Activated CD4-positive, alpha-beta T cell treated with anti-CD3 and anti-CD28 coated beads for 36 hours (primary cell): ENCODE measurements around the gene SLC24A3. TPM values are rescaled to one million over a fixed set of nuclear protein-coding genes. Genes with fewer than 3 reads are reported as not detected.

ENCODE experiments used
- ATAC-seq: fragments of 200-7000 bp; cut with Tn5 transposase; one replicate; pipeline ENCODE4 v1.10.0; 2021; ENCODE audit warnings: mild to moderate bottlenecking, moderate library complexity
- CTCF ChIA-PET: fragments of 350-600 bp; sonication (Branson Sonifier 250); formaldehyde crosslinking; loops from one replicate; lab custom pipeline; 2021; ENCODE audit warnings: antibody characterized with exemption; lab: Charles Lee
- POLR2A ChIA-PET: fragments of 350-600 bp; sonication (Branson Sonifier 250); formaldehyde crosslinking; loops from one replicate; lab custom pipeline; 2021; ENCODE audit warnings: antibody characterized with exemption, inconsistent platforms; lab: Charles Lee
- DNase-seq: peaks from one replicate; pipeline ENCODE4 v3.0.0-alpha.2; 2020
- H3K27ac Mint-ChIP-seq: one replicate; pipeline ENCODE4 v1.8.0; 2021; ENCODE audit warnings: mixed read lengths
- H3K27me3 Mint-ChIP-seq: one replicate; pipeline ENCODE4 v1.8.0; 2021; ENCODE audit warnings: mixed read lengths
- H3K36me3 Mint-ChIP-seq: one replicate; pipeline ENCODE4 v1.8.0; 2021; ENCODE audit warnings: low read depth, mixed read lengths
- H3K4me1 Mint-ChIP-seq: one replicate; pipeline ENCODE4 v1.8.0; 2021; ENCODE audit warnings: mixed read lengths
- H3K4me3 Mint-ChIP-seq: one replicate; pipeline ENCODE4 v1.8.0; 2021; ENCODE audit warnings: mild to moderate bottlenecking, moderate library complexity, mixed read lengths
- H3K9me3 Mint-ChIP-seq: one replicate; pipeline ENCODE4 v1.8.0; 2021; ENCODE audit warnings: low read depth, mixed read lengths
- intact Hi-C, 2 experiments: fragments of 100-400 bp; cut with DNase I in 1 of 2; cut with micrococcal nuclease in 1 of 2; formaldehyde crosslinking; loops; one replicate each; pipeline versions ENCODE4 v1.14.2 to v1.15.1; 2022 to 2024; cut with DNase I, micrococcal nuclease
- total RNA-seq, 2 experiments: library from RNA; stranded (reverse); gene quantifications; one replicate each; pipeline ENCODE4 v1.2.3, GENCODE V29; 2021

Gene SLC24A3
- total RNA-seq, 2 experiments from 2014 or later: not detected

DNA sequence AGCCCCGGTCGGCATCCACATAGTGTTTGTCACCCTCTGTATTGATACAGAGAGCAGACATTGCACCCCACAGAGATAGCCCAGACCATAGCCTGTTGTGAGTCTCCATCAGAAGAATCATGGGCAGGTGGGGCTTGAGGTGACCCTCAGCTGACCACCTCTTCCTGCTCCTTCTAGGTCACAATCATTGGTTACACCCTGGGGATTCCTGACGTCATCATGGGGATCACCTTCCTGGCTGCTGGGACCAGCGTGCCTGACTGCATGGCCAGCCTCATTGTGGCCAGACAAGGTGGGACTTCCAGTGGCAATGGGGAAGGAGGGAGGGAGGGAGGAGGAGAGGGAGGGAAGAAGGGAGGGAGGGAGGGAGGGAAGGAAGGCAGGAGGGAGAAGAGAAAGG is 484.2 kb downstream of the SLC24A3 start:
- Mint-ChIP-seq H3K27me3 (peaks cover 16% of the 10 kb centered on the region), H3K9me3 (no peaks in the 10 kb centered on the region), H3K36me3 (no peaks in the 10 kb centered on the region), H3K4me3 (no peak overlapping the region), H3K27ac (no peak overlapping the region), H3K4me1 (peaks cover 3% of the 10 kb centered on the region)
- ChIA-PET CTCF (no interaction called here), POLR2A (no interaction called here)
- ATAC-seq (no peak), DNase-seq (no peak)
- intact Hi-C loops: no loop called here

DNA sequence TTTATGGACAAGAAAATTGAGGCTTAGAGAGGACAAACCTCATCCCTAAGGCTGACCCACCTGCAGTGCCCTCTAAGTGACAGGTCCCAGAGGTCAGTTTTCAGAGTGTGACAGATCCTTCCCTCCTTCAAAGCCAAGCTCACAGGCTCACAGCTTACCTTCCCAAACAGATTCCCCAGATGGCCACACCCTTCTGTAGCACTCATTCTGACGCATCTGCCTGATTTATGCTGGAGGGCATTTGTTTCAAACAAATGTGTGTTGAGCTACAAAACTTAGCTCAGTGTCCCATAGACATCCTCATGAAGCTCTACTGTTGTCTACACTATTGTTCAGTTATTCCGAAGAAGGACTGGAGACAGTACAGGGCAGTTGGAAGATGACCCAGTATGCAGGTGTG is 485.0 kb downstream of the SLC24A3 start:
- DNase-seq: no peak

GRCh38 chr20:19699180-19699971 is 486.9 kb downstream of the SLC24A3 start:
- Mint-ChIP-seq H3K4me3 (no peak overlapping the region), H3K36me3 (no peaks in the 10 kb centered on the region), H3K27me3 (peaks cover 15% of the 10 kb centered on the region), H3K4me1 (no peaks in the 10 kb centered on the region), H3K9me3 (peaks cover 2% of the 10 kb centered on the region), H3K27ac (no peak overlapping the region)
- POLR2A ChIA-PET: no interaction called here
- intact Hi-C loops: no loop called here
- CTCF ChIA-PET: no interaction called here
- DNase-seq: no peak
- ATAC-seq: no peak

More for the DNA sequence above, 485.0 kb downstream of the SLC24A3 start:
- Mint-ChIP-seq H3K9me3 (peaks cover 2% of the 10 kb centered on the region), H3K4me3 (no peak overlapping the region), H3K27ac (no peak overlapping the region), H3K36me3 (no peaks in the 10 kb centered on the region), H3K4me1 (peaks cover 3% of the 10 kb centered on the region), H3K27me3 (peaks cover 18% of the 10 kb centered on the region)
- ChIA-PET CTCF (no interaction called here), POLR2A (no interaction called here)
- no peak for ATAC-seq
- intact Hi-C loops: no loop called here

GRCh38 chr20:19701429-19701828 is 489.0 kb downstream of the SLC24A3 start:
- intact Hi-C loops: no loop called here
- no peak for ATAC-seq
- no peaks in the 10 kb centered on the region for H3K4me1 Mint-ChIP-seq
- peaks cover 13% of the 10 kb centered on the region for H3K27me3 Mint-ChIP-seq
- POLR2A ChIA-PET: no interaction called here
- no peak overlapping the region for H3K27ac Mint-ChIP-seq
- H3K36me3 Mint-ChIP-seq: no peaks in the 10 kb centered on the region
- no peak overlapping the region for H3K4me3 Mint-ChIP-seq
- CTCF ChIA-PET: no interaction called here
- peaks cover 2% of the 10 kb centered on the region for H3K9me3 Mint-ChIP-seq
- DNase-seq: no peak

DNA sequence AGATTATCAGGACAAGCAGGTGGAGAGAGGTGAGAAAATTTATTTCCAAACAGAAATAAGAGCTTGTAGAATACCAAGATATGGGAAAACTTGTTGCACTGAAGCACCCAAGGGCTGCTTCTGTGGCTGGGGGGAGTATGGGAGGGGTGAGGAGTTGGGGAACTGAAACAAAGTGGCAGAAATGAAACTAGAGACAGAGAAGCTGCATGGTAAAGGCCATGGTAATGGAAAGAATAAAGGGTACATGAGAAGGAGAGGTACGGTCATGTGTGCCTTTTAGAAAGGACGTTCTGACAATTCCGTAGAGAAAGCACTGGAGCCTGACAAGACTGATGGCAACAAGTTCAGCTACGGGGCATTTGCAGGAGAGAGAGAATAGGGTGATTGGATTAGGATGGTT is 494.0 kb downstream of the SLC24A3 start:
- Mint-ChIP-seq H3K4me1 (no peaks in the 10 kb centered on the region), H3K9me3 (peaks cover 2% of the 10 kb centered on the region), H3K27ac (no peak overlapping the region), H3K36me3 (no peaks in the 10 kb centered on the region), H3K4me3 (no peak overlapping the region), H3K27me3 (peaks cover 16% of the 10 kb centered on the region)
- no peak for ATAC-seq
- ChIA-PET POLR2A (no interaction called here), CTCF (no interaction called here)
- DNase-seq: no peak
- intact Hi-C loops: no loop called here

DNA sequence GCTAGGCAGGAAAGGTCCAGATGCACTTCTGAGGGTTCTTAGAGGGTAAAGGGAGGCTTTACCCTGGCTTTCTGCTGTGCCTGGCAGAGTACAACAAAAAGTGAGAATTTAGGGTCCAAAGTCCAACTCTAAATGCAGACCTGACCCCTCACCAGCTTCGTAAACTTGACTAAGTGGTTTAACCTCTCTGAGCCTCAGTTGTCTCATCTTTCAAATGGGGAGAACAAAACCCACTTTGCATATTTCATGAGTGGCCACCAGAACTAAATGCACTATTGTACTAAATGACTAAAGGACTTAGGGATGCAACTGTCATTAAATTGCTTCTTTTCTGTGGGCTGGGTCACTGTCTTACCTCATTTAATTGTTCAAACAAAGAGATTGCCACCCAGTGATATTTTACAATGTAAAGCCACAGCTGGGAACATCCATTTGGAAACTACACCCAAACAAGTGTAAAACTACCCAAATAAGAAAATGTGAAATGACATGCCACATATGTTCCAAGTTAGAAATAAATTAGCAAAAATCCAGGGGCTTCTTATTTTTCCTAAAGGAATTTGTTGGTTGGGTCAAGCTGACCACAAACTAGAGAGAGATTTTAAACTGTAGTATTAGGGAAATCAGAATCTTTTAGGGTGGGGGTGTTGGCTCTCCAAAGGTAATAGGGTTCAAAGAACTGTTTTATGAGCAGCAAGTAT is 497.3 kb downstream of the SLC24A3 start:
- Mint-ChIP-seq H3K27ac (no peak overlapping the region), H3K9me3 (no peaks in the 10 kb centered on the region), H3K4me3 (no peak overlapping the region), H3K36me3 (no peaks in the 10 kb centered on the region), H3K27me3 (peaks cover 4% of the 10 kb centered on the region), H3K4me1 (no peaks in the 10 kb centered on the region)
- POLR2A ChIA-PET: no interaction called here
- CTCF ChIA-PET: no interaction called here
- intact Hi-C loops: no loop called here
- no peak for DNase-seq
- ATAC-seq: no peak

DNA sequence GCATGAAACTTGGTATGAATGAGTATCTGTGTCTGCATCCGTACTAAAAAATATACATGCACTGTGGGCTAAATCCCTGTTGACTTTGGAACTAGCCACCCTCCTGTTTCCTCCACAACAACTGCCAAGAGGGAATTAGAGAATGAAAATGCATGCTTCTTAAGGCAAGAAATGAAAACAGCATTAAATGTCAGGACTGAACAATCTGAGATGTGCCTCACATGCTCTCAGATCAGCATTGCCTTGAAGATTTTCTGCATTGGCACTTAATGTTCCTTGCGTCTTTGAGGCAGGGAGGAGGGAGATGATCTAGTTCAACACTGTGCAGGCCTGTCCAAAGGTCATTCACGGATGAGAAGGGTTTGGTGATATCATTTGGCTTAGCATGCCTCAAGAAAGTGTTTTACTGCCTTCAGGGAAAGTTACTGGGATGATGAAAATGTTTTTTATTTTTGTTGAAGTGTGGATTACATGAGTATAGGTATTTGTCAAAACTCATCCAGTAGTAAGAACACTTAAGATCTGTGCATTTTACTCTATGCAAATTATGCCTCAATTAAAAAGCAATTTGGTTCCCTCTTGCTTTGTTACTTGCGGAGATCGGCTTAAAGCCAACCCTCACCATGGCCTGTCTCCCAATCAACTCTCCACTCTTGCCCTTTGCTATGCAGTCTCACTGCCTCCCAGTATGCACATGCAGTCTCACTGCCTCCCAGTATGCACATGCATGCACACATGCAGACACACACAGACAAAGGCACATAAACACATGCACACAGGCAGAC is 498.1 kb downstream of the SLC24A3 start:
- ATAC-seq (no peak), DNase-seq (no peak)
- Mint-ChIP-seq H3K27ac (no peak overlapping the region), H3K4me1 (no peaks in the 10 kb centered on the region), H3K36me3 (no peaks in the 10 kb centered on the region), H3K4me3 (no peak overlapping the region), H3K27me3 (peaks cover 4% of the 10 kb centered on the region), H3K9me3 (no peaks in the 10 kb centered on the region)
- ChIA-PET POLR2A (no interaction called here), CTCF (no interaction called here)
- intact Hi-C loops: no loop called here

- ChIA-PET POLR2A (no interaction called here), CTCF (no interaction called here)
- ATAC-seq: no peak
- Mint-ChIP-seq H3K4me1 (no peaks in the 10 kb centered on the region), H3K27ac (no peak overlapping the region), H3K36me3 (no peaks in the 10 kb centered on the region), H3K27me3 (peaks cover 4% of the 10 kb centered on the region), H3K9me3 (no peaks in the 10 kb centered on the region), H3K4me3 (no peak overlapping the region)
- no peak for DNase-seq
- intact Hi-C loops: no loop called here
Observed at GRCh38 chr20:19711126-19711525, 498.7 kb downstream of the SLC24A3 start.

DNA sequence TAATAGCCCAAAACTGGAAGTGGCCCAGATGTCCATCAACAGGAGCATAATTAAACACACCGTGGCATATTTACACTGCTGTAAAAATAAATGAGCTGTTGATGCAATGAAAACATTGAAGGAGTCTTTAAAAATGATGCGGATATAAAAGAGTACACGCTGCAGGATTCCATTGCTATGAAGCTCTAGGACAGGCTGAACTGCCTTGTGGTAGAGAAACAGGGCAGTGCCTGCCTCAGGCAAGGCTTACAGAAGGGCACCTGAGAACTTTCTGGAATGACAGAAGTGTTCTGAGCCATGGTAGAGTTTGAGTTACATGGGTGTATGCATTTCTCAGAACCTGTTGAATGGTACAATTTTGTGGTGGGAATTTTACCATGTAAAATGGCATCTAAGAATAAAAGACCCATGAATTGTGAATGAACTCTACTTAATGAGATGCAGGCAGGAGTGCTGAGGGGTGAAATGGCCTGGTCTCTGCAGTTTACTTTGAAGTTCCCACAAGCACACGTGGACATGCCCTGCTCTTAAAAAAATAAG is 500.3 kb downstream of the SLC24A3 start:
- Mint-ChIP-seq H3K27ac (no peak overlapping the region), H3K9me3 (peaks cover 2% of the 10 kb centered on the region), H3K27me3 (peaks cover 4% of the 10 kb centered on the region), H3K36me3 (no peaks in the 10 kb centered on the region), H3K4me1 (no peaks in the 10 kb centered on the region), H3K4me3 (no peak overlapping the region)
- ChIA-PET CTCF (interaction anchor here (0.7 kb wide), 1 partner anchor 263 kb away, joined by 3 read pairs; no protein-coding TSS in a partner anchor), POLR2A (no interaction called here)
- intact Hi-C loops: no loop called here
- ATAC-seq (no peak), DNase-seq (no peak)

DNA sequence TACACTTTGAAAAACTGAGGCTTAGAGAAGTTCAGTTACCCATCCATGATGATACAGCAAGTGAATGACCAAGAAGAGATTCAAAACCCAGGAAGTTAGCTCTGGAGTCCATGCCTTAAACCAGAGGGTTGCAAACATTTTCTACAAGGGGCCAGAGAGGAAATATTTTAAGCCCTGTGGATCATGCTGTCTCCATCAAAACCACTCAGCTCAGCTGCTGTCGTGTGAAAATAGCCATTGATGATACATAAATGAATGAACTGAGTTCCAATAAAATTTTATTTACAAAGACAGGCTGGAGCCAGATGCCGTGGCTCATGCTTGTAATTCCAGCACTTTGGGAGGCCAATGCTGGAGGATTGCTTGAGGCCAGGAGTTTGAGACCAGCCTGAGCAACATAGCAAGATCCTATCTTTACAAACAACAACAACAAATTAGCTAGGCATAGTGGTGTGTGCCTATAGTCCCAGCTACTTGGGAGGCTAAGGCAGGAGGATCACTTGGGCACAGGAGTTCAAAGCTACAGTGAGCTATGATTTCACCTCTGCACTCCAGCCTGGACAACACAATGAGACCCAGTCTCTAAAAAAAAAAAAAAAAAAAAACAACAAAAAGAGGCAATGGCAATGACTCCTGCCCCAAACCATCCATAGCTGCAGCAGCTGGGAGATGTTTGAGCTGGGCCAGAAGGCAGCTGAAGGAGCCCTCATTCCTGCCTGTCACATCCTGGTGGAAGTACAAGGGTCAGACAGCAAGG is 501.6 kb downstream of the SLC24A3 start:
- DNase-seq (no peak), ATAC-seq (no peak)
- Mint-ChIP-seq H3K27me3 (peaks cover 4% of the 10 kb centered on the region), H3K4me1 (no peaks in the 10 kb centered on the region), H3K9me3 (peaks cover 2% of the 10 kb centered on the region), H3K36me3 (no peaks in the 10 kb centered on the region), H3K4me3 (no peak overlapping the region), H3K27ac (no peak overlapping the region)
- ChIA-PET POLR2A (no interaction called here), CTCF (interaction anchor here (1.0 to 1.5 kb wide), 2 partner anchors 9 to 21 kb away, joined by 4 to 6 read pairs; no protein-coding TSS in a partner anchor)
- intact Hi-C loops: no loop called here

GRCh38 chr20:19714579-19714840 is 502.1 kb downstream of the SLC24A3 start:
- Mint-ChIP-seq H3K9me3 (peaks cover 2% of the 10 kb centered on the region), H3K36me3 (no peaks in the 10 kb centered on the region), H3K4me3 (no peak overlapping the region), H3K27me3 (peaks cover 8% of the 10 kb centered on the region), H3K27ac (no peak overlapping the region), H3K4me1 (no peaks in the 10 kb centered on the region)
- ATAC-seq (no peak), DNase-seq (no peak)
- CTCF ChIA-PET: interaction anchor here (0.7 to 1.5 kb wide), 3 partner anchors 9 to 22 kb away, joined by 3 to 6 read pairs (median 4); no protein-coding TSS in a partner anchor
- intact Hi-C loops: no loop called here
- POLR2A ChIA-PET: no interaction called here
